ENCODE data around the gene CHST9. TPM values are rescaled to one million over a fixed set of nuclear protein-coding genes. Genes with fewer than 3 reads are reported as not detected.

The CHST9 gene
- total and polyA plus RNA-seq, 2 of the 4 experiments (the other 2 are of a cell fraction), result not detected

DNA sequence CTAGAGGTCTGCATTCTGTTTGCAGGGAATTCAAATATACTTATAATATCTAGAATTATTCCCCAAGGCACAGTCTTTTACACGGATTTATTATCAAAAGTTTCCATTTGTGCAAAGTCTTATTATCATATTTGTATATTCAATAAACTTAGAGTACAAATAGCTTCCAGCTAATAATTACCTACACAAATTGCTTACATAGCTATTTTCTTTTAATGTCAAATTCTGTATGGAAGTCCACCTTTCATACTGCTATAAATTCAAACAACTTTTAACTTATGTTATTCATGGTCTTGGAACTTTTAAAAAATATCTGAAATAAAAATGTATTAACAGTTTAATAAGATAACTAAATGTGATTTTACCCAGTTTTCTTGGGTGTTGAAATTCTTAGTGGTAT, 13.1 kb downstream of the CHST9 start:
- POLR2A ChIA-PET (ENCODE audit: unreplicated experiment), result no interaction called here
- Histone ChIP-seq H2AFZ (replicated peaks; ENCODE audit: low read length, poor library complexity) (no peak overlapping the region), H3K23ac (ENCODE audit: low read depth, low read length) (no peak overlapping the region), H2AK5ac (ENCODE audit: low read depth, low read length) (no peak overlapping the region), H3K18ac (ENCODE audit: low read depth, low read length) (no peak overlapping the region), H3K4me3 (ENCODE audit: insufficient read depth, low read depth, low read length) (no peak overlapping the region), H4K8ac (ENCODE audit: low read depth in 2 of 2, low read length in 2 of 2) (no peak overlapping the region), H3K36me3 (ENCODE audit: control insufficient read depth, insufficient read depth, low read length) (no peaks in the 10 kb centered on the region), H3K9me1 (ENCODE audit: insufficient read depth, low read length) (no peaks in the 10 kb centered on the region), H2BK15ac (ENCODE audit: low read depth, low read length) (no peak overlapping the region), H3K14ac (replicated peaks; ENCODE audit: low read depth, low read length) (no peak overlapping the region), H2BK20ac (ENCODE audit: low read depth, low read length) (no peak overlapping the region), H3K9ac (ENCODE audit: low read depth, low read length) (no peak overlapping the region), H3K27ac (ENCODE audit: insufficient read depth, low read length) (no peak overlapping the region), H3K4ac (ENCODE audit: low read depth, low read length) (no peak overlapping the region), H2BK5ac (ENCODE audit: low read depth, low read length, poor library complexity, severe bottlenecking) (no peak overlapping the region), H3K79me1 (ENCODE audit: low read depth in 1 of 2, low read length in 2 of 2) (no peaks in the 10 kb centered on the region), H3K4me2 (ENCODE audit: low read depth, low read length) (no peak overlapping the region), H2BK120ac (ENCODE audit: low read depth, low read length) (no peak overlapping the region), H4K91ac (ENCODE audit: insufficient read depth, low read depth, low read length) (no peak overlapping the region), H3K9me3 (ENCODE audit: control insufficient read depth, insufficient read depth, low read length) (peaks cover 3% of the 10 kb centered on the region; the same call in 1 of the 2 replicates), H4K5ac (ENCODE audit: low read depth, low read length) (no peak overlapping the region), H3K4me1 (ENCODE audit: control insufficient read depth, insufficient read depth, low read length) (no peaks in the 10 kb centered on the region), H4K20me1 (ENCODE audit: insufficient read depth, low read length) (no peaks in the 10 kb centered on the region), H2AK9ac (replicated peaks; ENCODE audit: low read depth, low read length, poor library complexity) (no peak overlapping the region), H3K27me3 (ENCODE audit: control insufficient read depth, insufficient read depth, low read length) (no peaks in the 10 kb centered on the region), H3K56ac (ENCODE audit: extremely low read depth, insufficient read depth, low read length) (no peak overlapping the region)
- DNase-seq (no peak), ATAC-seq (ENCODE audit: low read depth) (no peak)
- intact Hi-C loops (cut with micrococcal nuclease) (no loop called here), in situ Hi-C loops (cut with MboI; ENCODE audit: low sequenced_read_pairs) (no loop called here), dilution Hi-C loops (cut with HindIII; ENCODE audit: low sequenced_read_pairs, unreplicated experiment) (no loop called here)
- WGBS, 2 experiments (ENCODE audit: extremely low coverage in 2 of 2, insufficient read length in 1 of 2), result no CpG with 5 or more reads among the region's 1 CpG
- BruUV-seq (replicated peaks), result no TSS peak
- CTCF ChIA-PET, result interaction anchor here (0.6 kb wide), 1 partner anchor 435 kb away, joined by 4 read pairs; no protein-coding TSS in a partner anchor
- TF ChIP-seq MAFK (IDR thresholded peaks at IDR 0.05; ENCODE audit: low read depth, low read length), result peak; percentile 66
- TF ChIP-seq NFE2L2 (IDR thresholded peaks at IDR 0.05; ENCODE audit: low read depth, low read length), result no peak

Measured in IMR-90 (cell line).